HAP-1 (cell line): ENCODE results near the gene THADA.

ENCODE experiments used
- DNase-seq, 2 experiments: peaks; one replicate each; pipeline ENCODE4 v3.0.0-alpha.2; 2016 to 2020; ENCODE audit warnings: low spot score in 2 of 2
- H3K27me3 ChIP-seq: fragments of 250-450 bp; sonication (Bioruptor Pico); 2 replicates; pipeline ENCODE4 v1.5.1; 2020; ENCODE audit warnings: low read depth, mild to moderate bottlenecking, moderate library complexity
- H3K36me3 ChIP-seq: fragments of 250-450 bp; sonication (Bioruptor Pico); replicated peaks from 2 replicates; pipeline ENCODE4 v1.5.1; 2020; ENCODE audit warnings: mild to moderate bottlenecking
- H3K4me1 ChIP-seq: fragments of 250-450 bp; sonication (Bioruptor Pico); 2 replicates; pipeline ENCODE4 v1.5.1; 2020; ENCODE audit warnings: mild to moderate bottlenecking
- H3K4me3 ChIP-seq: fragments of 250-450 bp; sonication (Bioruptor Pico); 2 replicates; pipeline ENCODE4 v1.5.1; 2020; ENCODE audit warnings: mild to moderate bottlenecking, moderate library complexity
- H3K9me3 ChIP-seq: fragments of 250-450 bp; sonication (Bioruptor Pico); 2 replicates; pipeline ENCODE4 v1.5.1; 2020; ENCODE audit warnings: mild to moderate bottlenecking, moderate library complexity
- in situ Hi-C: fragments of 300-500 bp; cut with MboI; formaldehyde crosslinking; loops from 3 replicates; pipeline ENCODE4 v1.14.3; 2020; ENCODE audit warnings: low sequenced_read_pairs, inconsistent platforms, mixed read lengths

Gene THADA

DNA sequence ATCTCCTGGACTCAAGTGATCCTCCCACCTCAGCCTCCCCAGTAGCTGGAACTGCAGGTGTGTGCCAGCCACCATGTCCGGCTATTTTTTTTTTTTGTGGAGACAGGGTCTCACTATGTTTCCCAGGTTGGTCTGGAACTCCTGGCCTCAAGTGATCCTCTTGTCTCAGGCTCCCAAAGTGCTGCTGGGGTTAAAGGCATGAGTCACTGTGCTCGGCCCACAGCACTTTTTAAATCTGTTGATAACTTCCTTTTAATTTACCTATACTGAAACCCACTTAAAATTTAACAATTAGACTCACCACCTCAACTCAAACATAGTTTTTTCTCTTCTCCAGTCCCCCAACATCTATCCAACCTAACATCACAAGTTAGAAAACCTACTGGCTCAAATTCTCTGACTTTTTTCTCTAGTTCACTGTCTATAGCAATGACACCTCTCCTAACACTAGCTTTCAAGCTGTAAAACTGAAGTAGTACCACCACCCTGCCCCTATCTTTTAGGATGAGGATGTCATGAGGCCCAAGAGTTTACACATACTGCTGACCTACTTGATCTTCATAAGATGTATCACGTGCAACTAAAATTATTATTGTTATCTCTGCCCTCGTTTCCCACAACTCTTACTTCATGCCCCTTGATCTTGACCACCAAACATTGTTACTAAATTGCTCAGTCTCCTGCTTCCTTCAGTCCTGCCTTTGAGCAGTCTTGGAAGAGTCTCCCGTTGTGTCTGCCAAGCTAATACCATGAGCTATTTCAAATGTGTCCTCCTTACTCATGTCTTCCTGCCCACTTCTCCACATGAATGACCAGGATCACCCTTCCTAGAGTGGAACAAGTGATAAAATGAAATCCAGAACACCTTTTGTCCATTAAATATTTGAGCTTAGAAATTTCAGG lies 227.1 kb downstream of the THADA start:
- peaks cover 27% of the 10 kb centered on the region for H3K4me1 ChIP-seq
- in situ Hi-C loops, result no loop called here
- no peak overlapping the region for H3K4me3 ChIP-seq
- no peaks in the 10 kb centered on the region for H3K9me3 ChIP-seq
- no peaks in the 10 kb centered on the region for H3K27me3 ChIP-seq
- H3K36me3 ChIP-seq, result no peaks in the 10 kb centered on the region
- no peak for DNase-seq

DNA sequence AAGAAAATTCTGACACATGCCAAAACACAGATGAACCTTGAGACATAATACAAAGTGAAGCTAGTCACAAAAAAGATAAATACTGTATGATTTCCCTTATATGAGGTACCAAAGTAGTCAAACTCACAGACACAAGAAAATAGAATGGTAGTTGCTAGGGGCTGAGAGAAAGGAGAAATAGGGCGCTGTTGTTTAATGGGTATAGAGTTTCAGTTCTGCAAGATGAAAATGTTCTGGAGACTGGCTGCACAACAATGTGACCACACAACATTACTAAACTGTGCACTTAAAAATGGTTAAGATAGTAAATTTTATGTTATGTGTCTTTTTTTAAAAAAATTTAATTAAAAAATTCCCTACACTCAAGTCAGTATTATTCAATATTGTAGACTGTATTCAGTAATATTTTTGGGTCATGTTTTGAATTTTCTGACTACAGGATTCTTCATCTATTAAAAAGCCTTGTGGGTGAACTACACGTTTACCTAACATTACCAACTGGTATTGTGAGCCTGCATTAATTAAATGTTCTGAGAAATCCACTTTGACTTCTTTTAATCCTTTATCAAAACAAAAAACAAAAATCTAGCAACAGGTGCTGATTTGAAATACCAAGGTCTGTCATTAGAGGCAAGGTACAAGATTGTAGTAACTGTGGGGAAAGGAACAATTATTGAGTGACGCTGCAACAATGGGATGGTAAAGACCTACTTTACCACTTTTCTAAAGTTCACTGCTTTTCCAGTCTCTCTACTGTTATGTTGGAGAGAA lies 228.6 kb downstream of the THADA start:
- peaks cover 26% of the 10 kb centered on the region for H3K4me1 ChIP-seq
- H3K4me3 ChIP-seq, result no peak overlapping the region

DNA sequence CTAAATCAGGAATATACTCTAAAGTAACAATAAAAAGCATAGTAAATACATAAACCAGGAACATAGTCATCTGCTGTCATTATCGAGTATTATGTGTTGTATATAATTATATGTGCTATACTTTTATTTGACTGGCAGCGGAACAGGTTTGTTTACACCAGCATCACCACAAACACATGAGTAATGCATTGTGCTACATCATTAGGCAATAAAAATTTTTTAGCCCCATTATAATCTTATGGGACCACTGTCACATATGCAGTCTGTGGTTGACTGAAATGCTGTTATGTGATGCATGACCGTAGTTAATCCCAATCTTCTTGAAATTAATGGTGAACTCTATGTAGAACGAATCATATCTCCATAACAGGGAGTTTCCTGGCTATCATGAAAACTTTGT lies 232.7 kb downstream of the THADA start:
- Histone ChIP-seq H3K4me3 (no peak overlapping the region), H3K9me3 (no peaks in the 10 kb centered on the region), H3K27me3 (no peaks in the 10 kb centered on the region), H3K36me3 (no peaks in the 10 kb centered on the region), H3K4me1 (peaks cover 2% of the 10 kb centered on the region; the same call in 1 of the 2 replicates)
- DNase-seq, result no peak
- in situ Hi-C loops, result no loop called here

More for the DNA sequence above, 228.6 kb downstream of the THADA start:
- no peak for DNase-seq
- no peaks in the 10 kb centered on the region for H3K27me3 ChIP-seq
- no peaks in the 10 kb centered on the region for H3K36me3 ChIP-seq
- in situ Hi-C loops, result no loop called here
- no peaks in the 10 kb centered on the region for H3K9me3 ChIP-seq

DNA sequence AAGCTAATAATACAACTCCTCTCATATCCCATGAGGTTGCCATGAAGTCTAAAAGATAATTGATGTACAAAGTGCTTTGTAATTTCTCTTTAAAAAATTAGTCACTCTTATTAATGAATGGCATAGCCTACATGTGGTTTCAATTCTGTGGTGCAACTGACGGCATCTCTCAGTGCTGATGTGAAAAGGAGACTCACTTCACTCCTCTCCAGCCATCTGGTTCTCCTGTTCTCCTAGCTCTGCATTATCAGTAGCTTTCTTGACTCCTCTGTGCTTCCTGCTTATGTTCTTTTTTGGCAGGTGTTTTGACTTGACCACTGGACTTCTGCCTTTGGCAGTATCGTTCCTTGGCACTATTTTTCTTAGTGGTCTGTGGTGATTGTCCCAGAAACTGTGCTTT lies 234.6 kb downstream of the THADA start:
- H3K36me3 ChIP-seq, result no peaks in the 10 kb centered on the region
- H3K27me3 ChIP-seq, result no peaks in the 10 kb centered on the region
- no peaks in the 10 kb centered on the region for H3K9me3 ChIP-seq
- peaks cover 9% of the 10 kb centered on the region for H3K4me1 ChIP-seq
- in situ Hi-C loops, result no loop called here
- H3K4me3 ChIP-seq, result no peak overlapping the region
- DNase-seq, result no peak

DNA sequence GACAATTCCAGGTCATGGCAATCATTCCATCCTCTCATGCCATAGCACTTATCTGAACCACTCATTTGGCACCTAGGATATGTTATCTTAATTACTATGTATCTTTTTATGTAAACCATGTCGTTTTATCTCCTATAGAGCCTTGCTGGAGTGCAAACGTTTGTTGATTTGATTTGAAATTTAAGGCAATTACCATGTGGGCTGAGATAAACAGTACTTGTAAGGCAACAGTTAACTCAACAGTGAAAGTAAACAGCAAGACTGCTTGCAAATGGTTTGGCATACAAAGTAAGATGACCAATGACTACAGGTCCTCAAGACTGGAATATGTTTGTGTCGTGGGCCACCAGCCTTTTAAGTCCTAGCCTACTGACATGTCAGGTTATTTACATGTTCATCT lies 235.7 kb downstream of the THADA start:
- in situ Hi-C loops, result no loop called here
- Histone ChIP-seq H3K9me3 (no peaks in the 10 kb centered on the region), H3K36me3 (no peaks in the 10 kb centered on the region), H3K4me1 (peaks cover 7% of the 10 kb centered on the region), H3K27me3 (no peaks in the 10 kb centered on the region), H3K4me3 (no peak overlapping the region)
- DNase-seq, result no peak

DNA sequence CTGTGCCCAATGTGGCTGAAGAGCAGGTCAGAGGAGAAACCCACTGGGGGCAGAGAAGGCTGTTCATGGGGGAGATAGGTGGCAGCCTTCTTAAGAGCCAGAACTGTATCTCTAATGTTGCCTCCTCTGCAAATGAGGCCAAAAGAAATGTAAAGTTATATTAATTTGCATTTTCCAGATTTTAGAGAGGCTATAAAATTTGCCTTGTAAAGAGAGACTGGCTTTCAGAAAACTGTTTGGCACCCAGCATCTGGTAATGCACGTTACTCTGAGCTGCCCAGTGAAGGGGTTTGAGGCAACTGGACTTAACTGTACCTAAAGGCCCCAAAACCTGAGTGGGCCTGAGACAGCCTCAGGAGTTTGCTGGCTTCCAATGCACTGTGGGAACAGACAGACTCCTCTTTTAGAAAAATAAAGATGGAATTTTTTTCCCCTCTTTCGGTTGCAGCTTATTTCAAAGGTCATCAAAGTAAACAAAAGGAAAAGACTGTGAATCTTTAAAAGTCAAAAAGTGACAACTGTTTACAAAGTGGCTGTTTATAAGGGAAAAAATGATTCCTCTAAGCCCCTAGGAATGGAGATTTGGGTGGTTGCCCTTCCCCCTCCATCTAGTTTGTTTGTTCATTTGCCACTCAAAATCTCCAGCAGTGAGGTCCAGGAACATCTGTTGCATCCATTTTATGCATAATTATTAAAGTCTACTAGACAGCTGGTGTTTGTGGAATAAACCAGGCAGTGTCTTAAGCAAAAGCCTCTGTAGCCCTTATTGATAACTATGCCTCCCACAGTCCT lies 237.2 kb downstream of the THADA start:
- no peaks in the 10 kb centered on the region for H3K9me3 ChIP-seq
- H3K4me1 ChIP-seq, result peaks cover 7% of the 10 kb centered on the region
- no peak for DNase-seq
- H3K27me3 ChIP-seq, result no peaks in the 10 kb centered on the region
- H3K36me3 ChIP-seq, result no peaks in the 10 kb centered on the region
- no peak overlapping the region for H3K4me3 ChIP-seq
- in situ Hi-C loops, result no loop called here

DNA sequence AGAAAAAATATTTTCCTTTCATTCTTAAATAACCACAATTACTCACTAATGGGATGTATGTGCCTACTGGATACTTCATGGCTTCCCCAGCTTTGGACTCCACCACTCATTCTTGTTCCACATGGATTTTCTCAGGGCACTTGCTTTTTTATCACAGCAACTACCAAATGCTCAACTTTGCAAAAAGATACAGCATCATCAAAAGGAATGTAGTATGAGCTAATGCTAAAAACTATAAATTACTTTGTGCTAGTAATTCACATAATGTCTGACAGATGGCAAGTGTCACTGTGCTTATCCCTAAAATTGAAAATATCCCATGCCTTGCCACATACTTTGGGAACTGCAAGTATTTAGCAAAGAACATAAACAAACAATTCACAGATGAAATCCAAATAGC lies 239.1 kb downstream of the THADA start:
- Histone ChIP-seq H3K4me1 (peaks cover 7% of the 10 kb centered on the region), H3K27me3 (no peaks in the 10 kb centered on the region), H3K36me3 (no peaks in the 10 kb centered on the region), H3K9me3 (no peaks in the 10 kb centered on the region), H3K4me3 (no peak overlapping the region)
- in situ Hi-C loops, result no loop called here
- DNase-seq, result no peak

DNA sequence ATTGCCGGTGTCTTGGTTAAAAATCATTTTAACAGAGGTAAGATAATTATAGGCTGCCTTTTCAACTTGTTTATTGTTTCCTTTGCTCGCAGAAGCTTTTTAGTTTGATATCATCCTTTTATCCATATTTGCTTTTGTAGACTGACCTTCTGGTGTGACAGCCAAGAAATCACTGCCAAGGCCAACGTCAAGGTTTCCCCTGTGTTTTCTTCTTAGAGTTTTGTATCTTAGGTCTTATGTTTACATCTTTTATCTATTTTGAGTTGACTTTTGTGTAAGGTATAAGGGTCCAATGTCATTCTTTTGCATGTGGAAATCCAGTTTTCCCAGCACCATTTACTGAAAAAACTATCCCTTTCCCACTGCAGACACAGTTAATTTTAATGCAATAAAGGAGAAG lies 240.4 kb downstream of the THADA start:
- in situ Hi-C loops, result no loop called here

DNA sequence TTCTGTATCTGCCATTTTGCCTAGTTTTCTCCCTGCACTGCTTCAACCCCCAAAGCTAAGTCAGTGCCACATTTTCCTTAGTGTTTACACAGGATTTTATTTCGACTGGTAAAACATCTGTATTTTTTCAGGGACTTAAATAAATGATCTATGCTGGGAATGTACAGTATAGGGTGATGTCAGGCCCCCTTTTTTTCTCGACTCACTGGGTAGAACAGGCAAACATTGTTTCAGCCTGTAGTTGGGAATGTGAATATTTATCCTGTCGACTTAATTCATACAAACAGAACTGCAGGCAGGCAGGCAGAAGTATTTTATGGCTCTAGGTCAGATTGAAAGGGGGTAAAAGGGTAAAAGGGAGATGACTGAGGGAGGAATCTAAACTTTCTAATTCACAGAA lies 245.9 kb downstream of the THADA start:
- Histone ChIP-seq H3K4me3 (no peak overlapping the region), H3K36me3 (no peaks in the 10 kb centered on the region), H3K4me1 (peaks cover 17% of the 10 kb centered on the region), H3K9me3 (no peaks in the 10 kb centered on the region), H3K27me3 (no peaks in the 10 kb centered on the region)
- in situ Hi-C loops, result no loop called here
- DNase-seq, result no peak

More for the DNA sequence above, 240.4 kb downstream of the THADA start:
- Histone ChIP-seq H3K9me3 (no peaks in the 10 kb centered on the region), H3K36me3 (no peaks in the 10 kb centered on the region), H3K27me3 (no peaks in the 10 kb centered on the region), H3K4me3 (no peak overlapping the region), H3K4me1 (peaks cover 7% of the 10 kb centered on the region)
- no peak for DNase-seq

DNA sequence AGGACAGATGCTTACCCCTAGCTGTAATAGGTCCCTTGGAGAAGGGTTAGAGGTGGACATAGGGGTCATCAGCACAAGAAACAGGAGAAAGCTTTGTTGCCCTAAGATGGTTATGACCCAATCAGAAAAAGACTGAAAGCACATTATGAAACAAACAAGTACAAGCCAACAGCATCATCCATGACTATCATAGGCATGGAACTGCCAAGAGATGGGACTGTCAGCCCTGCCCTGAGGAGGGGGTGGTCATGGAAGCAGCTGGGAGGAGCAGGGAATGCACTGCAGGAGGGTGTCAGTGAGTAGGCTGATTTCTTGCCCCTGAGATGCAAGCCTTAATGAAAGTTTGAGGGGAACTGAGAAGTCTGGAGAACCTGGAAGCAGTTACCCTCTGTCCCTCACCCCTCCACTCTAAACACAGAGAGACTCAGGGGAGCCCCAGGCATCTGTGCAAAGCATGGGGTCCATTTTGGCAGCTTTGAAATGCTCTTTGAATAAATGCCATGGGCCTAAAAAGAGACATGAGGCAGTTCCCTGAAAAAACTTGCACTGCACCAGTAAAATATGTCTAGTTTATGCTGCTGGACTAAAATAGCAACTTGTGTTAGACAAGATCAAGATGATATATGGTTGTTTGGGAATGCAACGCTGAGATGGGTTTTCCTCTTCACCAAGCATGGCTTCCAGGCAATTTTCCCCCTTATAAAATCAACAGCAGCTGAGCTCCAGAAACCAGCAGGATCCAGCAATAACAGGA lies 246.8 kb downstream of the THADA start:
- Histone ChIP-seq H3K9me3 (no peaks in the 10 kb centered on the region), H3K36me3 (no peaks in the 10 kb centered on the region), H3K27me3 (no peaks in the 10 kb centered on the region), H3K4me1 (peaks cover 19% of the 10 kb centered on the region), H3K4me3 (no peak overlapping the region)
- in situ Hi-C loops, result no loop called here
- no peak for DNase-seq

DNA sequence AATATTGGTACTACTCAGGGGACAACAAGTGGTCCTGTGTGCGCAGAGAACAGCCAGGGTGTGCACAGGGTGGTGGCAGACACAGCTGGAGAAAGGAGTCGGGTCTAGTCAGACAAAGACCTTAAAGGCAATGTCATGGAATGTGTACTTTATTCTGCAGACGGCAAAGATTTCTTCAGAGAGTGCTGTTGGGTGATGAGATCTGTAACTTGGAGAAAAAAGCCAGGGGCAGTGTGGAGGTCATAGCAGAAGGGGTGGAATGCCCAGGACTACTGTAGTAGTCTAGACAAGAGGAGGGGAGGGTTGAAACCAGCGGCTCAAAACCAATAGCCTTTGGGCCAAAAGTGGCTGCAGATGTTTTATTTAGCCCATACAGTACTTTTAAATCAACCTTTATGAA lies 248.1 kb downstream of the THADA start:
- Histone ChIP-seq H3K4me3 (no peak overlapping the region), H3K4me1 (peaks cover 19% of the 10 kb centered on the region), H3K36me3 (no peaks in the 10 kb centered on the region; the same call in 1 of the 2 replicates), H3K27me3 (no peaks in the 10 kb centered on the region), H3K9me3 (no peaks in the 10 kb centered on the region)
- DNase-seq, result no peak
- in situ Hi-C loops, result no loop called here

DNA sequence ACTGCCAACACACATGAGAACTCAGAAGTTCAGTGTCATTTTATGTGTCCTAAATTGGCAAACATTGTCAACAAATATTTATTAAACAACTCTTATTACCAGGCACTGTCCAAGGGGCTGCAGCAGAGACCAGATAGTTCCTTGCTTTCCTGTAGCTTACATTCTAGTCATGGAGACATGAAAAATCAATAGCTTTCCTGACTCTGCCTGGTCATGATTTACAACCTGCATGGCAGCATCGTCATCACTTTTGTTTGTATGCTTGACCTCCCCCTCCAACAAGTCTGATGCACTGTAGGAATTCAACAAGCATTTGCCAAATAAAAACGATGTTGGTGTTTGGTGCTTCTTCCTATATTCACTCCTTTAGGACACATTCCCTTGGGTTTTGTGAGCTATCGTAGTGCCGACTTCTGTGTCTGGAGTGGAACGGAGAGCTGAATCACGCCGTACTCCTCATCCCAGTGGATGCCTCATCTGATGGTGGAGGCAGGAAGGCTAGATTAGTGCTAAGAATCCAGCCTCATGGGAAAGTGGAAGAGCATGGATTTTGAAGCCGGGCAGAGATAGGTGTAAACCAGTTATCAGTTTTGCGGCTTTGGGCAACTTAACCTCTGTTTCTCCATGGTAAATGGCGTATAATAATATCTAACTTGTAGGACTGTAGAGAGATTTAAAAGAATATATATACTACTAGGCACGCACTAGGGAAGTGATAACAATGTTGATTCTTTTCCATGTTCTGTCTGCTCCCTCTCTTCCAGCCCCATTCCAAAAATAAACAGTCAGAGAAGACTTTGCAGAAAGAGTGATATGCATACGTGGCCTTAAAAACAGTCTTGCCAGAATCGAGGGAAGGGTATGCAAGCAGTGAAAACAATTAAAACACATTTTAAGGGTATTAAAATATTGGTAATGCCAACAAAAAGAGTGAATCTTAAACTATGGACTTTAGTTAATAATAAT lies 249.0 kb downstream of the THADA start:
- Histone ChIP-seq H3K9me3 (no peaks in the 10 kb centered on the region), H3K27me3 (no peaks in the 10 kb centered on the region), H3K36me3 (no peaks in the 10 kb centered on the region; the same call in 1 of the 2 replicates), H3K4me3 (no peak overlapping the region), H3K4me1 (peaks cover 19% of the 10 kb centered on the region)
- in situ Hi-C loops, result no loop called here
- no peak for DNase-seq
